GM21528 (cell line): Measurements from ENCODE around the gene MUC5B.
"Not testable (repeated sequence)": the region's sequence is repeated elsewhere in the genome, so short reads cannot be mapped to it uniquely, and the experiment has no call there.

Experiments used
- ATAC-seq: cut with Tn5 transposase; IDR thresholded peaks from one replicate; pipeline ENCODE4 v1.9.1; 2021; ENCODE audit warnings: mild to moderate bottlenecking, moderate library complexity; ENCODE audit not compliant: unreplicated experiment, low FRiP score

Gene MUC5B

GRCh38 chr11:1242751-1243150 lies 19.9 kb downstream of the MUC5B start:
- not testable (repeated sequence) for ATAC-seq

GRCh38 chr11:1243521-1243920 lies 20.7 kb downstream of the MUC5B start:
- ATAC-seq, result not testable (repeated sequence)

- not testable (repeated sequence) for ATAC-seq
Measured at GRCh38 chr11:1244557-1244956, 21.7 kb downstream of the MUC5B start.

- not testable (repeated sequence) for ATAC-seq
Measured at GRCh38 chr11:1245717-1246116, 22.9 kb downstream of the MUC5B start.

GRCh38 chr11:1246301-1246700 lies 23.4 kb downstream of the MUC5B start:
- not testable (repeated sequence) for ATAC-seq

GRCh38 chr11:1247026-1247425 lies 24.2 kb downstream of the MUC5B start:
- ATAC-seq, result not testable (repeated sequence)

GRCh38 chr11:1248951-1249350 lies 26.1 kb downstream of the MUC5B start:
- not testable (repeated sequence) for ATAC-seq

GRCh38 chr11:1250411-1250810 lies 27.5 kb downstream of the MUC5B start:
- not testable (repeated sequence) for ATAC-seq

GRCh38 chr11:1251236-1251770 lies 28.4 kb downstream of the MUC5B start:
- ATAC-seq, result no peak

- no peak for ATAC-seq
Measured at GRCh38 chr11:1252371-1253102, 29.7 kb downstream of the MUC5B start.

GRCh38 chr11:1253103-1253485 lies 30.2 kb downstream of the MUC5B start:
- ATAC-seq, result no peak

GRCh38 chr11:1254086-1254648 lies 31.3 kb downstream of the MUC5B start:
- ATAC-seq, result no peak

- ATAC-seq, result no peak
Measured at GRCh38 chr11:1254733-1255132, 31.9 kb downstream of the MUC5B start.

- ATAC-seq, result no peak
Measured at GRCh38 chr11:1255151-1255550, 32.3 kb downstream of the MUC5B start.

GRCh38 chr11:1256257-1257045 lies 33.6 kb downstream of the MUC5B start:
- ATAC-seq, result no peak

GRCh38 chr11:1257366-1257765 lies 34.5 kb downstream of the MUC5B start:
- no peak for ATAC-seq

GRCh38 chr11:1257916-1258315 lies 35.0 kb downstream of the MUC5B start:
- ATAC-seq, result no peak

- ATAC-seq, result no peak
Measured at GRCh38 chr11:1258401-1259075, 35.7 kb downstream of the MUC5B start.

GRCh38 chr11:1259076-1259461 lies 36.2 kb downstream of the MUC5B start:
- ATAC-seq, result no peak

- ATAC-seq, result no peak
Measured at GRCh38 chr11:1259561-1259960, 36.7 kb downstream of the MUC5B start.
